HAP-1 (cell line): Measurements from ENCODE around the gene VSTM2L.

Source experiments
- DNase-seq, 2 experiments: peaks; one replicate each; pipeline ENCODE4 v3.0.0-alpha.2; 2016 to 2020; ENCODE audit warnings: low spot score in 2 of 2
- H3K27me3 ChIP-seq: fragments of 250-450 bp; sonication (Bioruptor Pico); 2 replicates; pipeline ENCODE4 v1.5.1; 2020; ENCODE audit warnings: low read depth, mild to moderate bottlenecking, moderate library complexity
- H3K36me3 ChIP-seq: fragments of 250-450 bp; sonication (Bioruptor Pico); replicated peaks from 2 replicates; pipeline ENCODE4 v1.5.1; 2020; ENCODE audit warnings: mild to moderate bottlenecking
- H3K4me1 ChIP-seq: fragments of 250-450 bp; sonication (Bioruptor Pico); 2 replicates; pipeline ENCODE4 v1.5.1; 2020; ENCODE audit warnings: mild to moderate bottlenecking
- H3K4me3 ChIP-seq: fragments of 250-450 bp; sonication (Bioruptor Pico); 2 replicates; pipeline ENCODE4 v1.5.1; 2020; ENCODE audit warnings: mild to moderate bottlenecking, moderate library complexity
- H3K9me3 ChIP-seq: fragments of 250-450 bp; sonication (Bioruptor Pico); 2 replicates; pipeline ENCODE4 v1.5.1; 2020; ENCODE audit warnings: mild to moderate bottlenecking, moderate library complexity
- in situ Hi-C: fragments of 300-500 bp; cut with MboI; formaldehyde crosslinking; loops from 3 replicates; pipeline ENCODE4 v1.14.3; 2020; ENCODE audit warnings: low sequenced_read_pairs, inconsistent platforms, mixed read lengths

The VSTM2L gene

GRCh38 chr20:37901240-37901639 is 1.7 kb upstream of the VSTM2L start:
- in situ Hi-C loops = no loop called here

DNA sequence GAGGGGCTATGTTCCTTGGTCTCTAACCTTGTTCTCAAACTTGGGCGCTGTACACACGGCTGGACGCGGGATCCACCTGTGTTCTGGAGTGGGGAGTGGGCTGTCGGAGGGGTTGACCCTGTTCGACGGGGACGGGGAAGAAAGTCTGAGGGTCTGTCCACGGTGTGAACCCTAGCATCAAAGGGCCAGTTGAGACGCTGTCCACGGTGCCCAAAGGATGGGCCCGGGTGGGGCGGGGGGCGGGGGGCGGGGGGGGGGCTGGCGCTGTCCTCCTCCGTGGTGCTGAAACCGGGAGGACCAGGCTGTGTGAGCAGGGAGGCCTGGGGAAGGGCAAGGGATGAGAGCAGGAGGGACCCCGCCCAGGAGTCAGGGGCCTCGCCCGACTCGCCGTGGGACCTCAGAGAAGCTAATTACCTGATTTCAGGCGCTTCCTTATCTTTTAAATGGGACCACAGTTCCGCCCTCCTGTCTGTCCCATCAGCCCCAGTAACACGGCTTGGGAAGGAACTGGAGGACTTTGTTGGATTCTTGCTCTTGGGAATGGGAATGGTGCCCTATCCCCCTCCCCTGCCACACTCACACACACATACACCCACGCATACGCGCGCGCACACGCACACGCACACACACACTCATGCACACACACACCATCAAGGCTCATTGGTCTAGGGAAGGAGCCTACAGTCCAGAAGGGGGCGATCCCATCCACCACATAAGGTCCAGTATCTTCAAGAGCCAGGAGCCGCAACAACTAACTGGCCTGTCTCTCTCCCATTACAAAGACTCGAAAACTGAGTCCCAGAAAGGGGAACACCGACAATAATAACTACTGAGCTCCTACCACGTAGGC is 1.0 kb upstream of the VSTM2L start:
- Histone ChIP-seq H3K27me3 (peaks cover 16% of the 10 kb centered on the region), H3K9me3 (peaks cover 3% of the 10 kb centered on the region; the same call in 1 of the 2 replicates), H3K4me1 (peaks cover 2% of the 10 kb centered on the region), H3K4me3 (no peak overlapping the region), H3K36me3 (no peaks in the 10 kb centered on the region)
- in situ Hi-C loops = no loop called here
- DNase-seq = peak in 1 of 2 experiments; percentile 53

More at GRCh38 chr20:37901240-37901639, 1.7 kb upstream of the VSTM2L start:
- Histone ChIP-seq H3K4me1 (no peaks in the 10 kb centered on the region), H3K4me3 (no peak overlapping the region), H3K27me3 (peaks cover 16% of the 10 kb centered on the region), H3K36me3 (no peaks in the 10 kb centered on the region), H3K9me3 (peaks cover 3% of the 10 kb centered on the region; the same call in 1 of the 2 replicates)
- peak in 1 of 2 experiments; percentile 51 for DNase-seq

GRCh38 chr20:37903317-37904007 is 535 bp downstream of the VSTM2L start:
- DNase-seq = peak in 1 of 2 experiments; percentile 29
- Histone ChIP-seq H3K27me3 (peaks cover 16% of the 10 kb centered on the region), H3K4me1 (peaks cover 11% of the 10 kb centered on the region), H3K36me3 (no peaks in the 10 kb centered on the region), H3K4me3 (peak overlapping the region; percentile 22; the same call in 1 of the 2 replicates), H3K9me3 (peaks cover 3% of the 10 kb centered on the region; the same call in 1 of the 2 replicates)
- in situ Hi-C loops = no loop called here

- Histone ChIP-seq H3K9me3 (peaks cover 3% of the 10 kb centered on the region; the same call in 1 of the 2 replicates), H3K4me1 (peaks cover 11% of the 10 kb centered on the region), H3K4me3 (no peak overlapping the region), H3K36me3 (no peaks in the 10 kb centered on the region), H3K27me3 (peaks cover 16% of the 10 kb centered on the region)
- no peak for DNase-seq
- in situ Hi-C loops = no loop called here
Measured at GRCh38 chr20:37904008-37904642, 1.2 kb downstream of the VSTM2L start.

- Histone ChIP-seq H3K4me3 (no peak overlapping the region), H3K9me3 (peaks cover 3% of the 10 kb centered on the region; the same call in 1 of the 2 replicates), H3K4me1 (peaks cover 11% of the 10 kb centered on the region), H3K27me3 (peaks cover 15% of the 10 kb centered on the region), H3K36me3 (no peaks in the 10 kb centered on the region)
- DNase-seq = no peak
- in situ Hi-C loops = no loop called here
Measured at GRCh38 chr20:37904845-37905373, 2.0 kb downstream of the VSTM2L start.

DNA sequence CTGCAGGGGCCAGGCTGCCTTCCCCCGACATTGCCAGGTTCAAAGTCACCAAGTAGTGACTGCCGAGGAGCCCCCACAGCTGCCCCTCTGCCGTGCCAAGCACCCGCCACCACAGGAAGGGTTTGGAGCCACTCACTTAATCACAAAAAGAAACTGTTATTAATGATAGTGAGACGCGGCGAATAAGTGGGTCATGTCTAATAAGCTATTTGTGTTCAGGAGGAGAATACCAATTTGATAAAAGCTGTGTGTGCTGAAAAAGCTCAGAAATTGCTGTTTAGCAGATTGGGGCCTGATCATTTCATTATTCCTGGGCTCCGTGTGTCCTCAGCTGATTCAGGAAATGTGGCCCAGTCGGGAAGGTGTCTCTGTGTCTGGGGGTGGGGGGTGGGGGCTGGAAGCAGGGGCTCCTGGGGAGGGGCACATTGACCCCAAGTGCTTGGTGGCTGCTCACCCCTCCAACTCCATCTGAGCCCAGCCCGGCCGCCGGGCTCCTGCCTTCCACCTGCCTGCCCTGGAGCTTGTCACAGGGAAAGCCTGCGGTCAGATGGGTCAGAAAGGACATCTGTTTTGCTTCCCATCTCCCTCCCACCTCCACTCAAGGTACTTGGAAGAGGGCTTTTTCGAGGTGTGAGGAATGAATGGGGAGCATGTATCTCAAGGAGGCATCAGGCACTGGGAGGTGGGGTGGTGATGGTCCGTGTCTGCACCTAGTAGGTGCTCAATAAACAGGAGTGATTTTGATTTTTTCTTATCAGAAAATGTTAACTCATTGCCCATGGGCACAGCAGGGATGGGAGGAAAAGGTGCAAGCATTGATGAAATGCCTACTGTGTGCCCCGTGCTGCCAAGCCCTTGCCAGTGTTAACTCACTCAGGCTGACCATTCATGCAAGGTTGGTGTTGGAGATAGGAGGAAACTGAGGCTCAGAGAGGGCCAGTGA is 3.0 kb downstream of the VSTM2L start:
- in situ Hi-C loops = no loop called here
- Histone ChIP-seq H3K36me3 (no peaks in the 10 kb centered on the region), H3K27me3 (peaks cover 13% of the 10 kb centered on the region), H3K4me1 (peaks cover 11% of the 10 kb centered on the region), H3K4me3 (no peak overlapping the region), H3K9me3 (peaks cover 3% of the 10 kb centered on the region; the same call in 1 of the 2 replicates)
- DNase-seq = no peak

DNA sequence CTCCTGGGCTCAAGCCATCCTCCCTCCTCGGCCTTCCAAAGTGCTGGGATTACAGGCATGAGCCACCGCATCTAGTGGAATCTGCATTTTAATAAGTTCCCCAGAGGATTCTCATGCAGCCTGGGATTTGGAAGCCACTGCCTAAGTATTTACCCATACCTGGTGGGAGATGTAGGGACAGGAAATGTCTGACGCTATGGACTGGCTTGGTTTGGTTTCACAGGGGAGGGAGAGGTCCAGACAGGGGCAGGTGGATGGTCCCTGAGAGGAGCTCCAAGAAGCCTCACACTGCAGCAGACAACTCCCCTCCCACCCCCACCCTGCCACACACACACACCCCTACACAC is 4.4 kb downstream of the VSTM2L start:
- in situ Hi-C loops = no loop called here
- Histone ChIP-seq H3K27me3 (peaks cover 9% of the 10 kb centered on the region), H3K4me1 (peaks cover 11% of the 10 kb centered on the region), H3K9me3 (peaks cover under 1% of the 10 kb centered on the region; the same call in 1 of the 2 replicates), H3K36me3 (no peaks in the 10 kb centered on the region), H3K4me3 (no peak overlapping the region)
- peak in 1 of 2 experiments; percentile 31 for DNase-seq

- H3K36me3 ChIP-seq = no peaks in the 10 kb centered on the region
- no peak overlapping the region for H3K4me3 ChIP-seq
- peak in 1 of 2 experiments; percentile 62 for DNase-seq
- no peaks in the 10 kb centered on the region for H3K9me3 ChIP-seq
- in situ Hi-C loops = no loop called here
- peaks cover 11% of the 10 kb centered on the region for H3K4me1 ChIP-seq
- H3K27me3 ChIP-seq = peaks cover 8% of the 10 kb centered on the region; the same call in 1 of the 2 replicates
Measured at GRCh38 chr20:37907677-37908401, 4.9 kb downstream of the VSTM2L start.

DNA sequence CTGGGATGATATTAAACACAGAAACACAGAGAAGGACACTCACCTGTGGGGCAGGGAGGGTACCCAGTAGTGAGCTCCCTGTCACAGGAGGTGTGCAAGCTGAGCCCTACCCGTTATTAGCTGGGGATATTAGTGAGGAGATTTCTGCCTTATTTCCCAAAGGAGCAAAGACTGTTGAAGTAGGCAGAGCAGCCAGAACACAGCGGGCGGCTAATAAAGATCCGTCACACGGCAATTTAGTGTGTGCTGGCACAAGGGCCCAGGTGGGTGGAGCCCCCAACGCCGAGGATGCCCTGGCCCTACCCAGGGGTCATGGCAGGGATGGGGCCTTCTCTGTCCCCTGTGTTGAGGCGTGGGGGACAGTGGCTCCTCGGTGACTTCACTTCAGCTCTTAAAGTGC is 8.3 kb downstream of the VSTM2L start:
- Histone ChIP-seq H3K27me3 (no peaks in the 10 kb centered on the region; the same call in 1 of the 2 replicates), H3K4me1 (peaks cover 20% of the 10 kb centered on the region), H3K4me3 (no peak overlapping the region), H3K36me3 (no peaks in the 10 kb centered on the region), H3K9me3 (no peaks in the 10 kb centered on the region)
- no peak for DNase-seq
- in situ Hi-C loops = no loop called here

GRCh38 chr20:37911838-37912281 is 8.9 kb downstream of the VSTM2L start:
- H3K27me3 ChIP-seq = no peaks in the 10 kb centered on the region; the same call in 1 of the 2 replicates
- H3K4me3 ChIP-seq = no peak overlapping the region
- in situ Hi-C loops = no loop called here

GRCh38 chr20:37912874-37913273 is 9.9 kb downstream of the VSTM2L start:
- no peak overlapping the region for H3K4me3 ChIP-seq
- in situ Hi-C loops = no loop called here
- H3K36me3 ChIP-seq = no peaks in the 10 kb centered on the region
- H3K4me1 ChIP-seq = peaks cover 10% of the 10 kb centered on the region
- no peak for DNase-seq
- H3K9me3 ChIP-seq = no peaks in the 10 kb centered on the region
- H3K27me3 ChIP-seq = no peaks in the 10 kb centered on the region; the same call in 1 of the 2 replicates

More at GRCh38 chr20:37911838-37912281, 8.9 kb downstream of the VSTM2L start:
- no peaks in the 10 kb centered on the region for H3K36me3 ChIP-seq
- no peaks in the 10 kb centered on the region for H3K9me3 ChIP-seq
- DNase-seq = peak; percentile 54 to 76
- H3K4me1 ChIP-seq = peaks cover 18% of the 10 kb centered on the region
